Activated CD4-positive, alpha-beta T cell treated with anti-CD3 and anti-CD28 coated beads, Interleukin-2, amount 50 U/mL, for 48 hours (primary cell): ENCODE data around the gene FANCF.

Experiments
- DNase-seq, 2 experiments: peaks; one replicate each; pipeline ENCODE4 v3.0.0-alpha.2; 2020

FANCF gene

GRCh38 chr11:22624742-22625447 lies 728 bp downstream of the FANCF start:
- peak; percentile 62 to 70 for DNase-seq

GRCh38 chr11:22617868-22618267 lies 7.8 kb downstream of the FANCF start:
- no peak for DNase-seq

- DNase-seq = no peak
Measured at GRCh38 chr11:22603933-22604332, 21.7 kb downstream of the FANCF start.

DNA sequence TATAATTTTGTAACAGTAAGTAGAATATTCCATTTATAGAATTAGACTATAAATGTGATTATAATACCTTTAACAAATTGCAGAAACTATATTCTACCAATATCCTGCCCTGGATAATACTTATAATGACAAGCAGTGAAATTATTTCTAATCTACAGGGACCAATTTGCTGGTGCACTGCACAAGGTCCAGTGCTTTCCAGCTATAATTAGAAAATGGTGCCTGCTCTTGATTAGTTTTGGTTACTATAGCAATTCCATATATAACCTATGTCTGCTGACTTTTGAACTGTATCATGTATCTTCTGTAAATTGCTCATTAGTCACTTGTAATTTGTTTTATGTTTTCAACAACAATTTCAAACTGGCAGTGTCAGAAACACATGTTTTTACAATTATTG lies 23.1 kb downstream of the FANCF start:
- no peak for DNase-seq

DNA sequence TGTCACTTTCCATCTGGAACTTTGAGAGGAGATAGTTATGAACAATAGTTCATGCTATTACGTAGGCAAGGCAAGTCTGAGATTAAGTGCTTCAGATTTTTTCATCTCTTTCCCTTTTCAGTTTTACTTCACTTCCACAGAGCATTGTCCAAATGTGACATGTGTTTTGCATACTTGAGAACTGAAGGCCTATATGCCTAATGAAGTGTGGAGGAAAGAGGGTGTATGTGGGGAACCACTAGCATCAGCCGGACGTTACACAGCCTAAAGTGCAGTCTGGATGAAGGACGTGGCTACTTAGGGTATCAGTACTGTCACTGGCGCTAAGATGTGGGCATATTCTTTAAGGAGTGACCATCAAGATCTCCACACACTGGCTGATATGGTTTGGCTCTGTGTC lies 26.2 kb downstream of the FANCF start:
- DNase-seq = no peak

DNA sequence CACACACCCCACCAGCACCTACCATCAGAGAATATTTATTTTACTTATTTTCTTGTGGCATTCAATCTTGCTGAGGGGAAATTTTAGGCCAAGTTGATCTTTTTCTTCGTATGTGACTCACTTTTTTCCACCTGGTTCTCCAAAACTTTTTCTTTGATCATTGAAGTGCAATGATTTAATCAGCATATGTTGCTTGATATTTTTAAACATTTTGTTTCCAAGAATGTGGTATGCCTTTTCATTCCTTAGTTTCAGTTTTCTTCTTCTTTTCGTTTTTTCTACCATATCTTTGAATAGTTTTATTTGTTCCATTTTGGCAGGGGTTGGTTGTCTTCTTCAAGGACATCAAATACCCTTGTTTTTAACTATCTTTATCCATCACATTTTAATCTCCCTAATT lies 28.6 kb downstream of the FANCF start:
- no peak for DNase-seq

- DNase-seq = no peak
Measured at GRCh38 chr11:22584976-22585375, 40.6 kb downstream of the FANCF start.

DNA sequence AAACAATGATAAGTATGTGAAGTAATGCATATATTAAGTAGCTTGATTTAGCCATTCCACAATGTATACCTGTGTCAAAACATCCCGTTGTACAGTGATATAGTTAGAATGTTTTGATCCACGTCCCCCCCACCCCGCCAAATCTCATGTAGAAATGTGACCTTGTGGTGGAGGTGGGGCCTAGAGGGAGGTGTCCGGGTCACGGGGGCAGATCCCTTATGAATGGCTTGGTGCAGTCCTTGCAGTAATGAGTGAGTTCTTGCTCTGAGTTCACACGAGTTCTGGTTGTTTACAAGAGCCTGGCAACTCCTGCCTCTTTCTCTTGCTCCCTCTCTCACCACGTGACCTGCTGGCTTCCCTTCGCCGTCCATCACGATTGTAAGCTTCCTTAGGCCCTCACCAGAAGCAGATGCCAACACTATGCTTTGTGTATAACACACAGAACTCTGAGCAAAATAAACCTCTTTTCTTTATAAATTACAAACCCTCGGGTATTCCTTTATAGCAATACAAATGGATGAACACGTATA lies 41.6 kb downstream of the FANCF start:
- DNase-seq = no peak

DNA sequence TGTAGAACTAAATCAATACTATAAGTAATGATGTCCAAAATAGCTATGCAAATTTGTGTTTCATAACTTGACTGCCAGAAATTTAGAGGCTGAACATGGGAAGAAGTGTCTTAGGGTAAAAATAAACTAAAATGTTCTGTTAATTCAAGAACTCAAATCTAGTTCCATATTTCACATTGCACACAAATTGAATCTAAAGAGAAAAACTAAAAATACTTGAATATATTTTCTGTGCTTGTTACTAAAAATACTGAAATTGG lies 43.5 kb downstream of the FANCF start:
- no peak for DNase-seq

DNA sequence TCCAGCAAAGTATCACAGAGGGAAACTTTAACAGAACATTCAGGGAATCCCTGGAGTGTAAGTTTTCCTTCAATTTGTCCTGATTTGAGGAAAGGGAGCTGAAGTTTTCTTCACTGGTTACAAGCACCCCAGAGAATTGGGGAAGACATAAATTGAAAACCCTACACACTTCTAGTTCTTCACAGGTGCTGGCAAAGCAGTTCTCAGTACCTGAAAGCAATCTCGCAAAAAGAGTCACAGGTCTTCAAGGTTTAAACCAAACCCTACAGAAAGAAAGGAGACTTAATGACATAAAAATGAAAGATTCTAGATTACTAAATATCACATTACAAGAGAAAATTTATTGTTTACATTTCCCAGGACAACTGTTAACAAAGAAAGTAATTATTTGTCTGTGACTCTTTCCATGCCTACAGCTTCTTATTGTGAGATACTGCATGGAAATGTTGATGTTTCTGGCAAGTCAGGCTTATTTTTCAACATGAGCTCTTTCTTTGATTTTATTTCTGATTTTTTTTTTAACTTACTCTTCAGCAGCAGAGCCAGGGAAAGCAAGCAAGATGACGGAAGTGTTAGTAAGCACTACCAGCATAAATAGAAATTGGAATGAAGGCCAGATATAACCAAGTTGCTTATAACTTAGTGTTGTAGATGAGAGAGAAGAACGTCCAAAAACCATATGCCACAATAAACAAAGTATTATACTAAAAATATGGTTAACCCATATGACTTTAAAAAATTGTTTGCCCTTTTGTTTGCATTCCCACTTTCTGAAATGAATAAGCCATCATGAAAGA lies 44.1 kb downstream of the FANCF start:
- DNase-seq = no peak

DNA sequence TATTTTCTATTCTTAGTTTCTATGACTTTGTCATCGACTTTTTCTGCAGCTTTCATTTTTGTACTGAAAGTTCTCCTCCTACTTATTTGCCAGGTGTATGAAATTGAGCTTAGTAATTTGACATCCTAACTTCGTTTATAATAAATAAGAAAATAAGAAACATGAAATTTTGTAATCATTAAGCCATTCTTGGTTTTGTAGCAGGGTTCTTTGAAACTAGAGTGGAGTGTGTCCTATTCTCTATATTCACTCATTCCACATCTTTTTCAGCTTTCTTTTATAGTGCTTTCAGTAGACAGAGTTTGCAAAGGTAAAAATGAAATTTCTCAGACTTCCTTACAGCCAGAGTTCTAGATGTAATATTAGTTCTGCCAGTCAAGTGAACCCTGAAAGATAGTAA lies 47.8 kb downstream of the FANCF start:
- no peak for DNase-seq
